Liver (tissue), 9 donors: ENCODE data around the gene SLC25A12. TPM values are rescaled to one million over a fixed set of nuclear protein-coding genes. Genes with fewer than 3 reads are reported as not detected.

Source experiments
- DNase-seq: peaks from one replicate; pipeline ENCODE4 v3.0.0-alpha.2; 2017; ENCODE audit warnings: low spot score
- H3K27ac ChIP-seq, 2 donors: one replicate each; pipeline ENCODE4 v1.7.0; 2013; ENCODE audit warnings: inconsistent platforms in 2 of 2, low read length in 2 of 2, control low read depth in 1 of 2, low read depth in 1 of 2, mild to moderate bottlenecking in 1 of 2
- H3K27me3 ChIP-seq, 4 donors: one replicate each; pipeline versions ENCODE4 v1.6.1 to v1.7.0; 2013; ENCODE audit warnings: low read length in 3 of 4, inconsistent platforms in 1 of 4, mild to moderate bottlenecking in 1 of 4, moderate library complexity in 1 of 4; ENCODE audit not compliant: control insufficient read depth in 4 of 4, insufficient read depth in 4 of 4
- H3K36me3 ChIP-seq, 4 donors: one replicate each; pipeline versions ENCODE4 v1.6.1 to v1.7.0; 2013; ENCODE audit warnings: low read length in 3 of 4, mild to moderate bottlenecking in 3 of 4, low read depth in 1 of 4, moderate library complexity in 1 of 4; ENCODE audit not compliant: control insufficient read depth in 4 of 4, insufficient read depth in 3 of 4
- H3K4me1 ChIP-seq, 4 donors: one replicate each; pipeline versions ENCODE4 v1.6.1 to v1.7.0; 2013; ENCODE audit warnings: low read length in 3 of 4, mild to moderate bottlenecking in 3 of 4, moderate library complexity in 1 of 4; ENCODE audit not compliant: control insufficient read depth in 4 of 4, insufficient read depth in 4 of 4
- H3K4me3 ChIP-seq, 3 donors: one replicate each; pipeline versions ENCODE4 v1.6.1 to v1.7.0; 2013; ENCODE audit warnings: low read length in 3 of 3, control low read depth in 1 of 3, low read depth in 1 of 3, mild to moderate bottlenecking in 1 of 3
- H3K9ac ChIP-seq, 2 donors: one replicate each; pipeline ENCODE4 v1.7.0; 2013; ENCODE audit warnings: low read length in 2 of 2, mild to moderate bottlenecking in 2 of 2, moderate library complexity in 2 of 2, control low read depth in 1 of 2, low read depth in 1 of 2
- H3K9me3 ChIP-seq, 4 donors: one replicate each; pipeline versions ENCODE4 v1.6.1 to v1.7.0; 2013; ENCODE audit warnings: low read length in 3 of 4; ENCODE audit not compliant: control insufficient read depth in 4 of 4
- EGR1 ChIP-seq, 2 donors: IDR thresholded peaks; 2 replicates each; pipeline ENCODE4 v1.6.1; 2016 to 2018; ENCODE audit warnings: antibody characterized with exemption in 2 of 2, low read depth in 2 of 2
- FOXA1 ChIP-seq: IDR thresholded peaks from 2 replicates; pipeline ENCODE4 v1.6.1; 2016; ENCODE audit warnings: antibody characterized with exemption
- FOXA2 ChIP-seq: IDR thresholded peaks from 2 replicates; pipeline ENCODE4 v1.6.1; 2016; ENCODE audit warnings: antibody characterized with exemption
- GABPA ChIP-seq, 2 donors: IDR thresholded peaks in 1 of 2; conservative IDR thresholded peaks in 1 of 2; 2 replicates each; pipeline ENCODE4 v1.6.1; 2016; ENCODE audit warnings: antibody characterized with exemption in 2 of 2, mild to moderate bottlenecking in 1 of 2, moderate library complexity in 1 of 2
- HNF4A ChIP-seq, 2 donors: conservative IDR thresholded peaks; 2 replicates each; pipeline ENCODE4 v1.6.1; 2016; ENCODE audit warnings: antibody characterized with exemption in 2 of 2, mild to moderate bottlenecking in 2 of 2
- HNF4G ChIP-seq: IDR thresholded peaks from 2 replicates; pipeline ENCODE4 v1.6.1; 2016; ENCODE audit warnings: antibody characterized with exemption
- JUND ChIP-seq, 2 donors: IDR thresholded peaks; 2 replicates each; pipeline ENCODE4 v1.6.1; 2016; ENCODE audit warnings: antibody characterized with exemption in 2 of 2
- NR2F2 ChIP-seq: IDR thresholded peaks from 2 replicates; pipeline ENCODE4 v1.6.1; 2016; ENCODE audit warnings: antibody characterized with exemption
- RAD21 ChIP-seq, 2 donors: IDR thresholded peaks; 2 replicates each; pipeline ENCODE4 v1.6.1; 2016; ENCODE audit warnings: antibody characterized with exemption in 2 of 2, mild to moderate bottlenecking in 2 of 2
- RXRA ChIP-seq, 2 donors: IDR thresholded peaks; 2 replicates each; pipeline ENCODE4 v1.6.1; 2017 to 2018; ENCODE audit warnings: antibody characterized with exemption in 2 of 2, mild to moderate bottlenecking in 1 of 2
- SP1 ChIP-seq: IDR thresholded peaks from 2 replicates; pipeline ENCODE4 v1.6.1; 2018; ENCODE audit warnings: antibody characterized with exemption, mild to moderate bottlenecking
- YY1 ChIP-seq: IDR thresholded peaks from 2 replicates; pipeline ENCODE4 v1.6.1; 2016; ENCODE audit warnings: antibody characterized with exemption, mild to moderate bottlenecking
- WGBS: extraction: QIAGEN DNeasy Blood & Tissue Kit; methylation state at CpG from one replicate; pipeline ENCODE4 v1.1.7; 2013; 5-methylcytosine and 5-hydroxymethylcytosine counted together
- polyA plus RNA-seq, 2 donors: library from polyadenylated mRNA; stranded (reverse) in 1 of 2; unstranded in 1 of 2; fragments of 200-250 nt in 1 of 2; fragments of >200 nt in 1 of 2; fragmentation: Nextera tagmentation in 1 of 2; extraction: Ambion mirVana in 1 of 2; gene quantifications; one replicate each; pipeline versions ENCODE4 v1.2.1 to v1.2.3, GENCODE V29; 2013 to 2015
- total RNA-seq, 2 donors: library from RNA; depleted of rRNA; stranded (reverse); fragments of >200 nt; gene quantifications; one replicate each; pipeline ENCODE4 v1.2.3, GENCODE V29; 2014
- TF ChIP-seq, protein P1 (sequence below): IDR thresholded peaks from 2 replicates; pipeline ENCODE4 v1.6.1; 2016; ENCODE audit warnings: antibody characterized with exemption
- TF ChIP-seq, protein P2 (sequence below): IDR thresholded peaks from 2 replicates; pipeline ENCODE4 v1.6.1; 2016; ENCODE audit warnings: antibody characterized with exemption
- TF ChIP-seq, protein P3 (sequence below): IDR thresholded peaks from 2 replicates; pipeline ENCODE4 v1.6.1; 2016; ENCODE audit warnings: antibody characterized with exemption, mild to moderate bottlenecking
- TF ChIP-seq, protein P4 (sequence below): IDR thresholded peaks from 2 replicates; pipeline ENCODE4 v1.6.1; 2016; ENCODE audit warnings: antibody characterized with exemption
- TF ChIP-seq, protein P5 (sequence below): fragments of 150-350 bp; IDR thresholded peaks from 2 replicates; pipeline ENCODE4 v1.5.1; 2017; ENCODE audit warnings: improper control_type of control experiment, low read depth, low read length; ENCODE audit not compliant: missing input control
- donor health status: healthy.
- donor health status: healthy.
- donor health status: healthy.
- donor health status: healthy.
- donor health status: healthy.

The SLC25A12 gene
- total and polyA plus RNA-seq, 4 donors, result 0.46 to 4.4 (median 2.1) TPM

DNA sequence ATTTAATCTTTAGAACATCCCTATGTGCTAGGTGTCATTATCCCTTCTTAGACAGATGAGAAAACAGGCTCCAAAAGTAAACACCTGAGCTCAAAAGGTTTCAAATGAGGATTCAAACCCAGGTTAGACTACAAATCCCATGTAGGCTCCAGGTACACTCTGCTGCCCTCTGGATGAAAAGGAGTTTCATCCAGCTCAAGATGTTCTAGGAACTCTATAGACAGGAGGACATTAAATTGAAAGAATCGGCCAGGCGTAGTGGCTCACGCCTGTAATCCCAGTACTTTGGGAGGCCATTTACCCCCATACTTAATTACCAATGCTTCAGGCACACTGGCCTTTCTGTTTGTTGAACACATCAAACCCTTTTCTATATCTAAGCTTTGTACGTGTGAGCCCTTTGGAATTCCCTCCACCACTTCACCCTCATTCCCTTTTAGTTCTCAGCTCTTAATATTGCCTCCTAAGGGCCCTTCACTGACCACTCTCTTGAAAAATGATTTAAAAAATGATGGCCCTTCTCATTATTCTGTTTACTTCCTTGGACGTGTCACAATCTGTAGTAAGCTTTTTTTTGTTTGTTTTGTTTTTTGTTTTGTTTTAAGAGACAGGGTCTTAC lies 10.7 kb downstream of the SLC25A12 start:
- Histone ChIP-seq H3K4me1 (no peaks in the 10 kb centered on the region), H3K36me3 (no peaks in the 10 kb centered on the region), H3K27ac (no peak overlapping the region), H3K27me3 (peaks cover 0 to 6% (median 0%) of the 10 kb centered on the region in 4 donors), H3K9ac (no peak overlapping the region), H3K9me3 (no peaks in the 10 kb centered on the region), H3K4me3 (no peak overlapping the region)
- 88% methylated on average over 5 of the region's 5 CpGs for WGBS
- DNase-seq, result no peak
- TF ChIP-seq GABPA (IDR thresholded peaks at IDR 0.05 in 1 of 2, conservative IDR thresholded peaks at IDR 0.05 in 1 of 2) (no peak), FOXA2 (no peak)
- TF ChIP-seq, protein P1, sequence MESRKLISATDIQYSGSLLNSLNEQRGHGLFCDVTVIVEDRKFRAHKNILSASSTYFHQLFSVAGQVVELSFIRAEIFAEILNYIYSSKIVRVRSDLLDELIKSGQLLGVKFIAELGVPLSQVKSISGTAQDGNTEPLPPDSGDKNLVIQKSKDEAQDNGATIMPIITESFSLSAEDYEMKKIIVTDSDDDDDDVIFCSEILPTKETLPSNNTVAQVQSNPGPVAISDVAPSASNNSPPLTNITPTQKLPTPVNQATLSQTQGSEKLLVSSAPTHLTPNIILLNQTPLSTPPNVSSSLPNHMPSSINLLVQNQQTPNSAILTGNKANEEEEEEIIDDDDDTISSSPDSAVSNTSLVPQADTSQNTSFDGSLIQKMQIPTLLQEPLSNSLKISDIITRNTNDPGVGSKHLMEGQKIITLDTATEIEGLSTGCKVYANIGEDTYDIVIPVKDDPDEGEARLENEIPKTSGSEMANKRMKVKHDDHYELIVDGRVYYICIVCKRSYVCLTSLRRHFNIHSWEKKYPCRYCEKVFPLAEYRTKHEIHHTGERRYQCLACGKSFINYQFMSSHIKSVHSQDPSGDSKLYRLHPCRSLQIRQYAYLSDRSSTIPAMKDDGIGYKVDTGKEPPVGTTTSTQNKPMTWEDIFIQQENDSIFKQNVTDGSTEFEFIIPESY, result no peak

DNA sequence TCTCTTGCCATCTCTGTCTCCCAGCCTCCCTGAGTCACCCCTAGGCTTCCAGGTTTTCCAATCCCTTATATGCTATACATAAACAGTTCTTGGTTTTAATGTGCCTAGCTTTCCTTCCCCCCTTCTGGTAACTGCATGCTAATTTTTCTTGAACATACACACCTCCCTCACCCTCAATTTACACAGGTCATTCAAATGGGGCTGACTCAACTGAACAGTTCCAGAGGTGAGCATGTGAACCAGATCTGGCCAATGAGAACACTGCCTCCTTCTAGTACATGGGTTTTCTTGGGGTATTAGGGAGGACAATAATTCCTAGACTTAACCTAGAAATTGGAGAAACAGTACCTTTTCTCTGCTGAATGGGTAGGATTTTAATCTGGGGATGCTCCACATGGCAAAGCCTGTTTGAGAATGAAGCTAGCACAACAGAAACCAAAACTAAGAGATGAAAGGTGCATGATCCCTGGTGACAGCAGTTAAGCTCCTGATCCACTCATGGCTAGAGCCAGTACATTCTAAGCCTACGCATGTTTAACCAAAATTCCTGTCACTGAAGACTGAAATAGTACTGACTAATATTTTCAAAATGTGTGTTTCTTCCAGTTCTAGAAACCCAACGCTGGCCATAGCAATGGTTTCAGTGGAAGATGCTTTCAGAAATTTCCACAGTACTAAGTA lies 11.8 kb downstream of the SLC25A12 start:
- H3K9me3 ChIP-seq, result no peaks in the 10 kb centered on the region
- H3K27ac ChIP-seq, result no peak overlapping the region
- H3K27me3 ChIP-seq, result peaks cover 0 to 6% (median 0%) of the 10 kb centered on the region in 4 donors
- H3K4me3 ChIP-seq, result no peak overlapping the region
- 93% methylated on average over 2 of the region's 2 CpGs for WGBS
- TF ChIP-seq GABPA (IDR thresholded peaks at IDR 0.05 in 1 of 2, conservative IDR thresholded peaks at IDR 0.05 in 1 of 2) (no peak), JUND (IDR thresholded peaks at IDR 0.05) (no peak), EGR1 (IDR thresholded peaks at IDR 0.05; ENCODE audit: low read depth in 2 of 2) (no peak), HNF4A (conservative IDR thresholded peaks at IDR 0.05) (no peak), RXRA (IDR thresholded peaks at IDR 0.05) (no peak), RAD21 (IDR thresholded peaks at IDR 0.05) (no peak), FOXA2 (no peak), HNF4G (no peak), YY1 (no peak), SP1 (no peak), NR2F2 (no peak), FOXA1 (no peak)
- TF ChIP-seq, protein P1, result no peak
- TF ChIP-seq, protein P2, sequence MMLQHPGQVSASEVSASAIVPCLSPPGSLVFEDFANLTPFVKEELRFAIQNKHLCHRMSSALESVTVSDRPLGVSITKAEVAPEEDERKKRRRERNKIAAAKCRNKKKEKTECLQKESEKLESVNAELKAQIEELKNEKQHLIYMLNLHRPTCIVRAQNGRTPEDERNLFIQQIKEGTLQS, result no peak
- TF ChIP-seq, protein P3, sequence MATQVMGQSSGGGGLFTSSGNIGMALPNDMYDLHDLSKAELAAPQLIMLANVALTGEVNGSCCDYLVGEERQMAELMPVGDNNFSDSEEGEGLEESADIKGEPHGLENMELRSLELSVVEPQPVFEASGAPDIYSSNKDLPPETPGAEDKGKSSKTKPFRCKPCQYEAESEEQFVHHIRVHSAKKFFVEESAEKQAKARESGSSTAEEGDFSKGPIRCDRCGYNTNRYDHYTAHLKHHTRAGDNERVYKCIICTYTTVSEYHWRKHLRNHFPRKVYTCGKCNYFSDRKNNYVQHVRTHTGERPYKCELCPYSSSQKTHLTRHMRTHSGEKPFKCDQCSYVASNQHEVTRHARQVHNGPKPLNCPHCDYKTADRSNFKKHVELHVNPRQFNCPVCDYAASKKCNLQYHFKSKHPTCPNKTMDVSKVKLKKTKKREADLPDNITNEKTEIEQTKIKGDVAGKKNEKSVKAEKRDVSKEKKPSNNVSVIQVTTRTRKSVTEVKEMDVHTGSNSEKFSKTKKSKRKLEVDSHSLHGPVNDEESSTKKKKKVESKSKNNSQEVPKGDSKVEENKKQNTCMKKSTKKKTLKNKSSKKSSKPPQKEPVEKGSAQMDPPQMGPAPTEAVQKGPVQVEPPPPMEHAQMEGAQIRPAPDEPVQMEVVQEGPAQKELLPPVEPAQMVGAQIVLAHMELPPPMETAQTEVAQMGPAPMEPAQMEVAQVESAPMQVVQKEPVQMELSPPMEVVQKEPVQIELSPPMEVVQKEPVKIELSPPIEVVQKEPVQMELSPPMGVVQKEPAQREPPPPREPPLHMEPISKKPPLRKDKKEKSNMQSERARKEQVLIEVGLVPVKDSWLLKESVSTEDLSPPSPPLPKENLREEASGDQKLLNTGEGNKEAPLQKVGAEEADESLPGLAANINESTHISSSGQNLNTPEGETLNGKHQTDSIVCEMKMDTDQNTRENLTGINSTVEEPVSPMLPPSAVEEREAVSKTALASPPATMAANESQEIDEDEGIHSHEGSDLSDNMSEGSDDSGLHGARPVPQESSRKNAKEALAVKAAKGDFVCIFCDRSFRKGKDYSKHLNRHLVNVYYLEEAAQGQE, result no peak
- TF ChIP-seq, protein P4, sequence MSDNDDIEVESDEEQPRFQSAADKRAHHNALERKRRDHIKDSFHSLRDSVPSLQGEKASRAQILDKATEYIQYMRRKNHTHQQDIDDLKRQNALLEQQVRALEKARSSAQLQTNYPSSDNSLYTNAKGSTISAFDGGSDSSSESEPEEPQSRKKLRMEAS, result no peak
- TF ChIP-seq, protein P5, sequence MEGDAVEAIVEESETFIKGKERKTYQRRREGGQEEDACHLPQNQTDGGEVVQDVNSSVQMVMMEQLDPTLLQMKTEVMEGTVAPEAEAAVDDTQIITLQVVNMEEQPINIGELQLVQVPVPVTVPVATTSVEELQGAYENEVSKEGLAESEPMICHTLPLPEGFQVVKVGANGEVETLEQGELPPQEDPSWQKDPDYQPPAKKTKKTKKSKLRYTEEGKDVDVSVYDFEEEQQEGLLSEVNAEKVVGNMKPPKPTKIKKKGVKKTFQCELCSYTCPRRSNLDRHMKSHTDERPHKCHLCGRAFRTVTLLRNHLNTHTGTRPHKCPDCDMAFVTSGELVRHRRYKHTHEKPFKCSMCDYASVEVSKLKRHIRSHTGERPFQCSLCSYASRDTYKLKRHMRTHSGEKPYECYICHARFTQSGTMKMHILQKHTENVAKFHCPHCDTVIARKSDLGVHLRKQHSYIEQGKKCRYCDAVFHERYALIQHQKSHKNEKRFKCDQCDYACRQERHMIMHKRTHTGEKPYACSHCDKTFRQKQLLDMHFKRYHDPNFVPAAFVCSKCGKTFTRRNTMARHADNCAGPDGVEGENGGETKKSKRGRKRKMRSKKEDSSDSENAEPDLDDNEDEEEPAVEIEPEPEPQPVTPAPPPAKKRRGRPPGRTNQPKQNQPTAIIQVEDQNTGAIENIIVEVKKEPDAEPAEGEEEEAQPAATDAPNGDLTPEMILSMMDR, result no peak
- no peaks in the 10 kb centered on the region for H3K36me3 ChIP-seq
- DNase-seq, result no peak
- H3K9ac ChIP-seq, result no peak overlapping the region
- peaks cover 0 to 1% (median 0%) of the 10 kb centered on the region in 4 donors for H3K4me1 ChIP-seq
